Neural progenitor cell (in vitro differentiated cells): Measurements from ENCODE around the gene MTREX. TPM values are rescaled to one million over a fixed set of nuclear protein-coding genes. Genes with fewer than 3 reads are reported as not detected.

Source experiments
- DNase-seq: peaks from one replicate; pipeline ENCODE4 v3.0.0-alpha.2; 2016; ENCODE audit warnings: low spot score
- H2AFZ ChIP-seq: fragments of 200-600 bp; sonication (generic); replicated peaks from 2 replicates; pipeline ENCODE4 v1.6.1; 2016; ENCODE audit warnings: antibody characterized with exemption
- H3F3A ChIP-seq: fragments of 200-600 bp; sonication (generic); 2 replicates; pipeline ENCODE4 v1.6.1; 2016; ENCODE audit warnings: antibody characterized with exemption, low read depth
- H3K27ac ChIP-seq: fragments of 200-600 bp; sonication (generic); 2 replicates; pipeline ENCODE4 v1.5.1; 2016; ENCODE audit warnings: mild to moderate bottlenecking
- H3K27me3 ChIP-seq: fragments of 200-600 bp; sonication (generic); 2 replicates; pipeline ENCODE4 v1.6.1; 2016; ENCODE audit warnings: mild to moderate bottlenecking, moderate library complexity
- H3K36me3 ChIP-seq: fragments of 200-600 bp; sonication (generic); 2 replicates; pipeline ENCODE4 v1.5.1; 2016
- H3K4me1 ChIP-seq: fragments of 200-600 bp; sonication (generic); 2 replicates; pipeline ENCODE4 v1.6.1; 2016; ENCODE audit warnings: mixed run types
- H3K4me2 ChIP-seq: fragments of 200-600 bp; sonication (generic); 2 replicates; pipeline ENCODE4 v1.6.1; 2016
- H3K4me3 ChIP-seq: fragments of 200-600 bp; sonication (generic); 2 replicates; pipeline ENCODE4 v1.5.1; 2016
- H3K79me2 ChIP-seq: fragments of 200-600 bp; sonication (generic); 2 replicates; pipeline ENCODE4 v1.6.1; 2016; ENCODE audit warnings: low read depth
- H3K9ac ChIP-seq: fragments of 200-600 bp; sonication (generic); 2 replicates; pipeline ENCODE4 v1.6.1; 2016
- H3K9me3 ChIP-seq: fragments of 200-600 bp; sonication (generic); 2 replicates; pipeline ENCODE4 v1.5.1; 2016; ENCODE audit warnings: low read depth
- H4K20me1 ChIP-seq: fragments of 200-600 bp; sonication (generic); 2 replicates; pipeline ENCODE4 v1.6.1; 2016; ENCODE audit warnings: low read depth
- H3K27ac Mint-ChIP-seq: 3 replicates; pipeline ENCODE4 v1.8.0; 2021; ENCODE audit warnings: mixed read lengths
- H3K27me3 Mint-ChIP-seq: 2 replicates; pipeline ENCODE4 v1.8.0; 2022; ENCODE audit warnings: low read depth, mild to moderate bottlenecking, inconsistent platforms, moderate library complexity, mixed read lengths; ENCODE audit not compliant: insufficient read depth
- H3K36me3 Mint-ChIP-seq: 3 replicates; pipeline ENCODE4 v1.8.0; 2021; ENCODE audit warnings: mixed read lengths
- H3K4me1 Mint-ChIP-seq: 3 replicates; pipeline ENCODE4 v1.8.0; 2021; ENCODE audit warnings: mixed read lengths
- H3K4me3 Mint-ChIP-seq: 3 replicates; pipeline ENCODE4 v1.8.0; 2021; ENCODE audit warnings: mild to moderate bottlenecking, moderate library complexity, mixed read lengths
- H3K9me3 Mint-ChIP-seq: 3 replicates; pipeline ENCODE4 v1.8.0; 2020; ENCODE audit warnings: mixed read lengths
- CTCF ChIP-seq: fragments of 200-600 bp; sonication (generic); IDR thresholded peaks from 2 replicates; pipeline ENCODE4 v1.5.1; 2017; ENCODE audit warnings: antibody characterized with exemption, mild to moderate bottlenecking
- EZH2 ChIP-seq: fragments of 200-600 bp; sonication (generic); IDR thresholded peaks from 2 replicates; pipeline ENCODE4 v1.6.1; 2017; ENCODE audit warnings: antibody characterized with exemption, mild to moderate bottlenecking, moderate library complexity
- EZH2phosphoT487 ChIP-seq: fragments of 200-600 bp; sonication (generic); IDR thresholded peaks from 2 replicates; pipeline ENCODE4 v1.6.1; 2017; ENCODE audit warnings: antibody characterized with exemption
- total RNA-seq: library from RNA; depleted of rRNA; stranded (reverse); fragments of >200 nt; gene quantifications from 2 replicates; pipeline ENCODE4 v1.2.3, GENCODE V29; 2015; ENCODE audit warnings: low replicate concordance

Gene MTREX
- total RNA-seq, 1 donor from 2014 or later = 198 TPM

- Histone ChIP-seq H3K27ac (no peak overlapping the region), H3K4me1 (no peaks in the 10 kb centered on the region), H3K36me3 (peaks cover 36% of the 10 kb centered on the region), H3K4me2 (no peak overlapping the region), H3K9ac (no peak overlapping the region), H2AFZ (no peak overlapping the region), H4K20me1 (no peaks in the 10 kb centered on the region), H3F3A (no peaks in the 10 kb centered on the region), H3K79me2 (peaks cover 10% of the 10 kb centered on the region), H3K9me3 (no peaks in the 10 kb centered on the region), H3K4me3 (no peak overlapping the region), H3K27me3 (no peaks in the 10 kb centered on the region)
- Mint-ChIP-seq H3K9me3 (peaks cover 14% of the 10 kb centered on the region), H3K36me3 (peaks cover 56% of the 10 kb centered on the region), H3K27ac (no peak overlapping the region), H3K4me3 (no peak overlapping the region), H3K27me3 (no peaks in the 10 kb centered on the region), H3K4me1 (no peaks in the 10 kb centered on the region)
- TF ChIP-seq EZH2 = no peak
- no peak for DNase-seq
These were observed 80.1 kb downstream of the MTREX start for GRCh38 chr5:55387865-55388264.

- Mint-ChIP-seq H3K4me1 (no peaks in the 10 kb centered on the region), H3K4me3 (no peak overlapping the region), H3K27me3 (no peaks in the 10 kb centered on the region), H3K27ac (no peak overlapping the region), H3K9me3 (peaks cover 14% of the 10 kb centered on the region), H3K36me3 (peaks cover 55% of the 10 kb centered on the region)
- Histone ChIP-seq H3K4me2 (no peak overlapping the region), H3K4me3 (no peak overlapping the region), H3K9ac (no peak overlapping the region), H4K20me1 (no peaks in the 10 kb centered on the region), H3K79me2 (no peaks in the 10 kb centered on the region), H3K27ac (no peak overlapping the region), H3K27me3 (no peaks in the 10 kb centered on the region), H3K36me3 (peaks cover 25% of the 10 kb centered on the region), H2AFZ (no peak overlapping the region), H3K9me3 (no peaks in the 10 kb centered on the region), H3F3A (no peaks in the 10 kb centered on the region), H3K4me1 (no peaks in the 10 kb centered on the region)
- no peak for DNase-seq
- no peak for TF ChIP-seq EZH2
- TF ChIP-seq CTCF = no peak
- TF ChIP-seq EZH2phosphoT487 = no peak
These were observed 83.9 kb downstream of the MTREX start for GRCh38 chr5:55391707-55392106.

GRCh38 chr5:55392669-55393068, 84.9 kb downstream of the MTREX start:
- Histone ChIP-seq H3K36me3 (peaks cover 25% of the 10 kb centered on the region), H3K79me2 (no peaks in the 10 kb centered on the region), H3K4me2 (no peak overlapping the region), H3K4me3 (no peak overlapping the region), H3K27me3 (no peaks in the 10 kb centered on the region), H3K9ac (no peak overlapping the region), H4K20me1 (no peaks in the 10 kb centered on the region), H3K27ac (no peak overlapping the region), H3F3A (no peaks in the 10 kb centered on the region), H2AFZ (no peak overlapping the region), H3K4me1 (no peaks in the 10 kb centered on the region), H3K9me3 (no peaks in the 10 kb centered on the region)
- Mint-ChIP-seq H3K9me3 (peaks cover 14% of the 10 kb centered on the region), H3K36me3 (peaks cover 55% of the 10 kb centered on the region), H3K27me3 (no peaks in the 10 kb centered on the region), H3K4me3 (no peak overlapping the region), H3K27ac (no peak overlapping the region), H3K4me1 (no peaks in the 10 kb centered on the region)
- no peak for TF ChIP-seq EZH2phosphoT487
- no peak for TF ChIP-seq CTCF
- no peak for TF ChIP-seq EZH2
- no peak for DNase-seq

GRCh38 chr5:55393501-55394175, 85.8 kb downstream of the MTREX start:
- Histone ChIP-seq H3K27ac (no peak overlapping the region), H2AFZ (no peak overlapping the region), H3K4me2 (no peak overlapping the region), H3K27me3 (no peaks in the 10 kb centered on the region), H4K20me1 (no peaks in the 10 kb centered on the region), H3F3A (no peaks in the 10 kb centered on the region), H3K9me3 (no peaks in the 10 kb centered on the region), H3K4me3 (no peak overlapping the region), H3K79me2 (no peaks in the 10 kb centered on the region), H3K4me1 (no peaks in the 10 kb centered on the region), H3K9ac (no peak overlapping the region), H3K36me3 (peaks cover 22% of the 10 kb centered on the region)
- Mint-ChIP-seq H3K4me1 (no peaks in the 10 kb centered on the region), H3K27ac (no peak overlapping the region), H3K36me3 (peaks cover 49% of the 10 kb centered on the region), H3K27me3 (no peaks in the 10 kb centered on the region), H3K9me3 (peaks cover 14% of the 10 kb centered on the region), H3K4me3 (no peak overlapping the region)
- DNase-seq = no peak
- TF ChIP-seq CTCF = no peak
- no peak for TF ChIP-seq EZH2
- TF ChIP-seq EZH2phosphoT487 = no peak
